ENCODE measurements around the gene FMNL1. TPM values are rescaled to one million over a fixed set of nuclear protein-coding genes. Genes with fewer than 3 reads are reported as not detected.

Gene FMNL1
- polyA plus RNA-seq, 3 donors: 23.8 to 826 (median 24.8) TPM

DNA sequence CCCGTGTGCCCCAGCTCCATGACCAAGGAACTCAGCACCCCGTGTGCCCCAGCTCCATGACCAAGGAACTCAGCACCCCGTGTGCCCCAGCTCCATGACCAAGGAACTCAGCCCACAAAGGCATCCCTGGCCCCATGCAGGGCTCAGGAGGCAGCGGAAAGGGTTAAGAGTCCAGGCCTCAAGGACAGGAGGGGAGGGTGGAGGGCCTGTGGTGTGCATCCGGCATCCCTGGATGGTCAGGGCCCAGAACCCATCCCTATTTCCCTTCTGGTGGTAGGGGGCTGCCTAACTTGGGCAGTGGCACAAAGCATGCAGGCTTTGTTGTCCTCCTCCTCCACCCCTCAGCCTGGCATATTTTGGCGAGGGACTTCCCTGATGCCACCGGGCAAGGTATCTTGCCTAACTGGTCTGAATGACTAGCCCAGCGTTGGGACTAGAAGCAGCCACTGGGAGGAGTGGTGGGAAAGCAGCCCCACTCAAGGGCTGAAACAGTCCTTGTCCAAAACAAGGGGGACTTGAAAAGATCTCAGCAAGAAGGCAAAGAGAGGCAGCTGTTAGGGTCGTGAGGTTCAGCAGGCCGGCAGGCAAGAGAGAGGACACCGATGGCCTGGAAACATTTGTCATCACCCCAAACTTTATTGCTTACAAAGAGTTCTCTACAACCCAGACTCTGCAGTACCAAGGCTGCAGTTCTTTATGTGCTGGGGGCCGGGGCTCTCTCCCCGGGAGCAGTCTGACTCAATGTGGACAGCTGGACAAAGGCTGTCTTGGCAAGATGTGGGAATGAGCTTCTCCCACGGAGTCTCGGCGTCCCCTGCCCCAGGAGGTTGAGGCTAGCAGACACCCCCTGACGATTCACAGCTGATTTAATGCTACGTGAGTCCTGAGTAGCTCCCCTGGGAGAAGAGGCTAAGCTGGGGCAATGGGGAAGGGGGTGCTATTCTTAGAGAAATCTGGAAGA, 41.1 kb downstream of the FMNL1 start:
- Mint-ChIP-seq H3K9me3 (peaks cover 0 to 2% (median 0%) of the 10 kb centered on the region in 7 donors), H3K4me3 (peak overlapping the region; percentile 88 to 92), H3K4me1 (peaks cover 25% of the 10 kb centered on the region), H3K27ac (peak overlapping the region in 1 of 7 donors; percentile 61), H3K27me3 (ENCODE audit: low read depth in 3 of 3) (peaks cover 2 to 14% (median 8%) of the 10 kb centered on the region in 3 donors), H3K36me3 (peaks cover 44 to 51% of the 10 kb centered on the region in 2 donors)
- H3K27ac ChIP-seq (ENCODE audit: low read depth in 1 of 2, low read length in 2 of 2): peak overlapping the region in 1 of 2 donors; percentile 14
- no peak for DNase-seq
- H4K20me1 ChIP-seq (ENCODE audit: insufficient read depth, low read length): peaks cover 67% of the 10 kb centered on the region
- H3K36me3 ChIP-seq (replicated peaks in 1 of 2; ENCODE audit: control insufficient read depth in 1 of 2, insufficient read depth in 2 of 2, low read length in 2 of 2): peaks cover 45 to 52% of the 10 kb centered on the region in 2 donors
- H3K27me3 ChIP-seq (ENCODE audit: control insufficient read depth in 2 of 2, insufficient read depth in 2 of 2, low read length in 2 of 2): peaks cover 0 to 5% of the 10 kb centered on the region in 2 donors
- TF ChIP-seq, protein P1, sequence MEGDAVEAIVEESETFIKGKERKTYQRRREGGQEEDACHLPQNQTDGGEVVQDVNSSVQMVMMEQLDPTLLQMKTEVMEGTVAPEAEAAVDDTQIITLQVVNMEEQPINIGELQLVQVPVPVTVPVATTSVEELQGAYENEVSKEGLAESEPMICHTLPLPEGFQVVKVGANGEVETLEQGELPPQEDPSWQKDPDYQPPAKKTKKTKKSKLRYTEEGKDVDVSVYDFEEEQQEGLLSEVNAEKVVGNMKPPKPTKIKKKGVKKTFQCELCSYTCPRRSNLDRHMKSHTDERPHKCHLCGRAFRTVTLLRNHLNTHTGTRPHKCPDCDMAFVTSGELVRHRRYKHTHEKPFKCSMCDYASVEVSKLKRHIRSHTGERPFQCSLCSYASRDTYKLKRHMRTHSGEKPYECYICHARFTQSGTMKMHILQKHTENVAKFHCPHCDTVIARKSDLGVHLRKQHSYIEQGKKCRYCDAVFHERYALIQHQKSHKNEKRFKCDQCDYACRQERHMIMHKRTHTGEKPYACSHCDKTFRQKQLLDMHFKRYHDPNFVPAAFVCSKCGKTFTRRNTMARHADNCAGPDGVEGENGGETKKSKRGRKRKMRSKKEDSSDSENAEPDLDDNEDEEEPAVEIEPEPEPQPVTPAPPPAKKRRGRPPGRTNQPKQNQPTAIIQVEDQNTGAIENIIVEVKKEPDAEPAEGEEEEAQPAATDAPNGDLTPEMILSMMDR (IDR thresholded peaks at IDR 0.05): no peak
- no peaks in the 10 kb centered on the region for H3K79me2 ChIP-seq (ENCODE audit: insufficient read depth, low read length)
- no peaks in the 10 kb centered on the region for H3K9me3 ChIP-seq (replicated peaks in 1 of 2; ENCODE audit: control insufficient read depth in 1 of 2, insufficient read depth in 1 of 2, low read length in 2 of 2)
- H3K4me3 ChIP-seq (replicated peaks in 1 of 3; ENCODE audit: low read depth in 2 of 3, low read length in 3 of 3): peak overlapping the region in 2 of 3 experiments; percentile 48 to 85
- 73% methylated on average over 11 of the region's 18 CpGs for WGBS (ENCODE audit: insufficient coverage)
- intact Hi-C loops (cut with micrococcal nuclease): no loop called here
- peaks cover 6 to 28% of the 10 kb centered on the region in 2 donors for H3K4me1 ChIP-seq (ENCODE audit: control insufficient read depth in 1 of 2, insufficient read depth in 2 of 2, low read length in 2 of 2)
- peak overlapping the region; percentile 96 for H3K4me2 ChIP-seq (replicated peaks; ENCODE audit: extremely low read depth, low read length, poor library complexity, severe bottlenecking)
- peak overlapping the region; percentile 74 for H3K9ac ChIP-seq (ENCODE audit: insufficient read depth, low read length, poor library complexity, severe bottlenecking)
- no peak overlapping the region for H2AFZ ChIP-seq (ENCODE audit: insufficient read depth, low read depth, low read length, poor library complexity, severe bottlenecking)

DNA sequence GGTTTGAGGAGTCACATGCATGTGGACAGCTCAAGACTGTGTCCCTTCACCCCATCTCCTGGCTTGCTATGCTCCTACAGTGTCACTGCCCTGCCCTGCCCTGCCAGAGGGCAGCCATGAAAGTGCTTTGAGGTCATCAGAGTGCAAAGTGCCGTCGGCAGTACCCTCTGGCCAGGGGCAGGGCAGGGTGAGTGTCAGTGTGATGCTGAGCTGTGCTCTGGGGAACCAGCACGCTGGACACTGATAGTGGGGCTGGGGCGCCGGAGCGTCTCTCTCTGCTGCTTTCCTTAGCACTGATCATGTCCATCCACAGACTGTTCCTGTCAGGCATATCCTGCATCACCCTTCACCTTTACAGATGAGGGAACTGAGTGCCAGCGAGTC, 41.8 kb downstream of the FMNL1 start:
- peaks cover 52 to 59% of the 10 kb centered on the region in 2 donors for H3K36me3 ChIP-seq (replicated peaks in 1 of 2; ENCODE audit: control insufficient read depth in 1 of 2, insufficient read depth in 2 of 2, low read length in 2 of 2)
- no peak for DNase-seq
- no peak overlapping the region for H3K4me3 Mint-ChIP-seq

More for the DNA sequence above, 41.8 kb downstream of the FMNL1 start:
- H3K4me3 ChIP-seq (replicated peaks in 1 of 3; ENCODE audit: low read depth in 2 of 3, low read length in 3 of 3): no peak overlapping the region
- H3K9ac ChIP-seq (ENCODE audit: insufficient read depth, low read length, poor library complexity, severe bottlenecking): no peak overlapping the region
- intact Hi-C loops (cut with micrococcal nuclease): no loop called here
- peaks cover 0 to 5% of the 10 kb centered on the region in 2 donors for H3K27me3 ChIP-seq (ENCODE audit: control insufficient read depth in 2 of 2, insufficient read depth in 2 of 2, low read length in 2 of 2)
- H3K27ac Mint-ChIP-seq: no peak overlapping the region
- H3K36me3 Mint-ChIP-seq: peaks cover 51 to 58% of the 10 kb centered on the region in 2 donors
- peaks cover 2 to 13% (median 9%) of the 10 kb centered on the region in 3 donors for H3K27me3 Mint-ChIP-seq (ENCODE audit: low read depth in 3 of 3)
- no peaks in the 10 kb centered on the region for H3K9me3 ChIP-seq (replicated peaks in 1 of 2; ENCODE audit: control insufficient read depth in 1 of 2, insufficient read depth in 1 of 2, low read length in 2 of 2)
- TF ChIP-seq, protein P1 (IDR thresholded peaks at IDR 0.05): no peak
- peaks cover 21% of the 10 kb centered on the region for H3K4me1 Mint-ChIP-seq
- H3K9me3 Mint-ChIP-seq: peaks cover 0 to 2% (median 0%) of the 10 kb centered on the region in 7 donors
- H3K79me2 ChIP-seq (ENCODE audit: insufficient read depth, low read length): no peaks in the 10 kb centered on the region
- H3K4me2 ChIP-seq (replicated peaks; ENCODE audit: extremely low read depth, low read length, poor library complexity, severe bottlenecking): no peak overlapping the region
- H3K27ac ChIP-seq (ENCODE audit: low read depth in 1 of 2, low read length in 2 of 2): no peak overlapping the region
- H3K4me1 ChIP-seq (ENCODE audit: control insufficient read depth in 1 of 2, insufficient read depth in 2 of 2, low read length in 2 of 2): peaks cover 6 to 25% of the 10 kb centered on the region in 2 donors
- WGBS (ENCODE audit: insufficient coverage): 100% methylated on average over 2 of the region's 7 CpGs
- peaks cover 64% of the 10 kb centered on the region for H4K20me1 ChIP-seq (ENCODE audit: insufficient read depth, low read length)
- no peak overlapping the region for H2AFZ ChIP-seq (ENCODE audit: insufficient read depth, low read depth, low read length, poor library complexity, severe bottlenecking)

Measured in CD14-positive monocyte (primary cell).